ENCODE data around the gene C16orf86. TPM values are rescaled to one million over a fixed set of nuclear protein-coding genes. Genes with fewer than 3 reads are reported as not detected.
A peak's percentile ranks its signal among the peaks of the same experiment; 100 is the strongest.

Gene C16orf86
- total RNA-seq, 1 donor from 2014 or later: 1.7 TPM

DNA sequence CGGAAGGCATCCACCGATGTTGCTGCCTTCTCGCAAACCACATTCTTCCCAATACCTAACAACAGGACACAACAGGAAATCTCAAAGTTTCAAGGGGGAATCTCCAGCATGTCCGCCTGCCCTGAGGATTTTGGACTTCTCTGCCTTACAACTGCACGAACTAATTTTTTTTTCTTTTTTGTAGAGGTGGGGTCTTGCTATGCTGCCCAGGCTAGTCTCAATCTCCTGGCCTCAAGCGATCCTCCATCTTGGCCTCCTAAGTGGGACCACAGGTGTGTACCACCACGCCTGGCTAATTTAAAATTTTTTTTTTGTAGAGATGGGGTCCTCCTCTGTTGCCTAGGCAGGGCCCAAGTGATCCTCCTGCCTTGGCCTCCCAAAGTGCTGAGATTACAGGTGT lies 9.4 kb downstream of the C16orf86 start:
- DNase-seq (ENCODE audit: low read depth, low spot score): no peak
- Mint-ChIP-seq H3K4me1 (no peaks in the 10 kb centered on the region), H3K9me3 (no peaks in the 10 kb centered on the region), H3K36me3 (ENCODE audit: low read depth) (no peaks in the 10 kb centered on the region), H3K27me3 (ENCODE audit: low read depth) (no peaks in the 10 kb centered on the region), H3K27ac (ENCODE audit: unreplicated experiment) (peak overlapping the region; percentile 78), H3K4me3 (no peak overlapping the region)
- TF ChIP-seq, protein P1, sequence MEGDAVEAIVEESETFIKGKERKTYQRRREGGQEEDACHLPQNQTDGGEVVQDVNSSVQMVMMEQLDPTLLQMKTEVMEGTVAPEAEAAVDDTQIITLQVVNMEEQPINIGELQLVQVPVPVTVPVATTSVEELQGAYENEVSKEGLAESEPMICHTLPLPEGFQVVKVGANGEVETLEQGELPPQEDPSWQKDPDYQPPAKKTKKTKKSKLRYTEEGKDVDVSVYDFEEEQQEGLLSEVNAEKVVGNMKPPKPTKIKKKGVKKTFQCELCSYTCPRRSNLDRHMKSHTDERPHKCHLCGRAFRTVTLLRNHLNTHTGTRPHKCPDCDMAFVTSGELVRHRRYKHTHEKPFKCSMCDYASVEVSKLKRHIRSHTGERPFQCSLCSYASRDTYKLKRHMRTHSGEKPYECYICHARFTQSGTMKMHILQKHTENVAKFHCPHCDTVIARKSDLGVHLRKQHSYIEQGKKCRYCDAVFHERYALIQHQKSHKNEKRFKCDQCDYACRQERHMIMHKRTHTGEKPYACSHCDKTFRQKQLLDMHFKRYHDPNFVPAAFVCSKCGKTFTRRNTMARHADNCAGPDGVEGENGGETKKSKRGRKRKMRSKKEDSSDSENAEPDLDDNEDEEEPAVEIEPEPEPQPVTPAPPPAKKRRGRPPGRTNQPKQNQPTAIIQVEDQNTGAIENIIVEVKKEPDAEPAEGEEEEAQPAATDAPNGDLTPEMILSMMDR (conservative IDR thresholded peaks at IDR 0.05): no peak

- Mint-ChIP-seq H3K27ac (ENCODE audit: unreplicated experiment) (no peak overlapping the region), H3K36me3 (ENCODE audit: low read depth) (no peaks in the 10 kb centered on the region), H3K4me1 (no peaks in the 10 kb centered on the region), H3K27me3 (ENCODE audit: low read depth) (no peaks in the 10 kb centered on the region), H3K4me3 (no peak overlapping the region), H3K9me3 (no peaks in the 10 kb centered on the region)
- TF ChIP-seq, protein P1 (conservative IDR thresholded peaks at IDR 0.05): no peak
- no peak for DNase-seq (ENCODE audit: low read depth, low spot score)
Measured at GRCh38 chr16:67676516-67676915, 9.9 kb downstream of the C16orf86 start.

- H3K9me3 Mint-ChIP-seq: no peaks in the 10 kb centered on the region
- H3K36me3 Mint-ChIP-seq (ENCODE audit: low read depth): no peaks in the 10 kb centered on the region
- H3K27ac Mint-ChIP-seq (ENCODE audit: unreplicated experiment): no peak overlapping the region
- H3K4me3 Mint-ChIP-seq: no peak overlapping the region
- H3K27me3 Mint-ChIP-seq (ENCODE audit: low read depth): no peaks in the 10 kb centered on the region
- H3K4me1 Mint-ChIP-seq: no peaks in the 10 kb centered on the region
- DNase-seq (ENCODE audit: low read depth, low spot score): no peak
- TF ChIP-seq, protein P1 (conservative IDR thresholded peaks at IDR 0.05): no peak
Measured at GRCh38 chr16:67676939-67677338, 10.3 kb downstream of the C16orf86 start.

DNA sequence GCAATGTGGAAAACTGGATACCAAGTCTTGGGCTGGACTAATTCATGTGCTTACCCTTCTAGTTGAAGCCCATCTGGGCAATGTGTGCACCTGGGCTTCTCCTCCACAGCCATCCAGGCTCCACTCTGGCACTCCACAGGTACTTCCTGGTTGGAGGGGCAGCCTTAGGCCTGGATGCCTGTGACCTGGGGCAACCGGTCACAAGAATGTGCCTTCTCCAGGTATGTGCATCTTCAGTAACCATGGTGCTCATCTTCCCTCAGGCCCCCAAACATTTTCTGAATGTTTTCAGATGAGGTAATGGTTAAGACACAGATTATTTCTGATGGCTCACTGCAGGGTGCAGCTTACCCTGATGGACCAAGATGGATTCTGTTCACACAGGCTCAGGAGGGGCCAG lies 11.1 kb downstream of the C16orf86 start:
- TF ChIP-seq, protein P1 (conservative IDR thresholded peaks at IDR 0.05): no peak
- Mint-ChIP-seq H3K4me3 (no peak overlapping the region), H3K4me1 (no peaks in the 10 kb centered on the region), H3K36me3 (ENCODE audit: low read depth) (no peaks in the 10 kb centered on the region), H3K27me3 (ENCODE audit: low read depth) (no peaks in the 10 kb centered on the region), H3K27ac (ENCODE audit: unreplicated experiment) (no peak overlapping the region), H3K9me3 (no peaks in the 10 kb centered on the region)
- no peak for DNase-seq (ENCODE audit: low read depth, low spot score)

GRCh38 chr16:67678354-67679023 lies 11.9 kb downstream of the C16orf86 start:
- Mint-ChIP-seq H3K4me3 (no peak overlapping the region), H3K27ac (ENCODE audit: unreplicated experiment) (no peak overlapping the region), H3K9me3 (no peaks in the 10 kb centered on the region), H3K27me3 (ENCODE audit: low read depth) (no peaks in the 10 kb centered on the region), H3K4me1 (no peaks in the 10 kb centered on the region), H3K36me3 (ENCODE audit: low read depth) (no peaks in the 10 kb centered on the region)
- no peak for DNase-seq (ENCODE audit: low read depth, low spot score)
- TF ChIP-seq, protein P1 (conservative IDR thresholded peaks at IDR 0.05): no peak

All from neural crest cell (in vitro differentiated cells).